Activated CD8-positive, alpha-beta T cell treated with anti-CD3 and anti-CD28 coated beads for 36 hours (primary cell): ENCODE results near the gene ADCY10. TPM values are rescaled to one million over a fixed set of nuclear protein-coding genes. Genes with fewer than 3 reads are reported as not detected.

ENCODE experiments used
- ATAC-seq: fragments of 200-7000 bp; cut with Tn5 transposase; one replicate; pipeline ENCODE4 v1.10.0; 2021; ENCODE audit warnings: mild to moderate bottlenecking, moderate library complexity
- CTCF ChIA-PET: fragments of 350-600 bp; sonication (Branson Sonifier 250); formaldehyde crosslinking; loops from one replicate; lab custom pipeline; 2021; ENCODE audit warnings: antibody characterized with exemption; lab: Charles Lee
- POLR2A ChIA-PET: fragments of 350-600 bp; sonication (Branson Sonifier 250); formaldehyde crosslinking; loops from one replicate; lab custom pipeline; 2021; ENCODE audit warnings: antibody characterized with exemption; lab: Charles Lee
- DNase-seq: peaks from one replicate; pipeline ENCODE4 v3.0.0-alpha.2; 2020
- H3K27ac Mint-ChIP-seq: one replicate; pipeline ENCODE4 v1.8.0; 2021; ENCODE audit warnings: mild to moderate bottlenecking, mixed read lengths
- H3K27me3 Mint-ChIP-seq: one replicate; pipeline ENCODE4 v1.8.0; 2021; ENCODE audit warnings: mixed read lengths
- H3K36me3 Mint-ChIP-seq: one replicate; pipeline ENCODE4 v1.8.0; 2021; ENCODE audit warnings: low read depth, mixed read lengths
- H3K4me1 Mint-ChIP-seq: one replicate; pipeline ENCODE4 v1.8.0; 2021; ENCODE audit warnings: low read depth, mixed read lengths
- H3K4me3 Mint-ChIP-seq: one replicate; pipeline ENCODE4 v1.8.0; 2021; ENCODE audit warnings: mild to moderate bottlenecking, moderate library complexity, mixed read lengths
- H3K9me3 Mint-ChIP-seq: one replicate; pipeline ENCODE4 v1.8.0; 2021; ENCODE audit warnings: mixed read lengths
- CTCF ChIP-seq: fragments of 200-600 bp; IDR thresholded peaks from one replicate; pipeline ENCODE4 v1.8.0; 2022; ENCODE audit warnings: antibody characterized with exemption, mild to moderate bottlenecking
- intact Hi-C: fragments of 100-400 bp; cut with micrococcal nuclease; formaldehyde crosslinking; loops from one replicate; pipeline ENCODE4 v1.10.0; 2022
- total RNA-seq, 2 experiments: library from RNA; stranded (reverse); gene quantifications; one replicate each; pipeline ENCODE4 v1.2.3, GENCODE V29; 2021

Gene ADCY10
- total RNA-seq, 2 experiments from 2014 or later, result 0.05 TPM; not detected in 1

- intact Hi-C loops, result no loop called here
- ATAC-seq, result no peak
- no peaks in the 10 kb centered on the region for H3K9me3 Mint-ChIP-seq
- H3K27me3 Mint-ChIP-seq, result no peaks in the 10 kb centered on the region
- no peak overlapping the region for H3K27ac Mint-ChIP-seq
- peaks cover 12% of the 10 kb centered on the region for H3K36me3 Mint-ChIP-seq
- peaks cover 18% of the 10 kb centered on the region for H3K4me1 Mint-ChIP-seq
- no peak for TF ChIP-seq CTCF
- ChIA-PET POLR2A (interaction anchor here (1.4 to 2.6 kb wide), 2 partner anchors 9 to 10 kb away, joined by 4 to 15 read pairs; partner anchors contain the start of genes DCAF6 and MPC2), CTCF (interaction anchor here (1.6 kb wide), 1 partner anchor 218 kb away, joined by 3 read pairs; no protein-coding TSS in a partner anchor)
- H3K4me3 Mint-ChIP-seq, result no peak overlapping the region
- DNase-seq, result no peak
Observed at GRCh38 chr1:167927046-167927754, 13.3 kb upstream of the ADCY10 start.

GRCh38 chr1:167926486-167926997, 12.6 kb upstream of the ADCY10 start:
- intact Hi-C loops, result no loop called here
- no peak overlapping the region for H3K27ac Mint-ChIP-seq
- POLR2A ChIA-PET, result interaction anchor here (2.6 kb wide), 1 partner anchor 10 kb away, joined by 15 read pairs; the partner anchor contains the start of genes DCAF6 and MPC2

GRCh38 chr1:167924543-167925231, 10.8 kb upstream of the ADCY10 start:
- Mint-ChIP-seq H3K27me3 (no peaks in the 10 kb centered on the region), H3K4me3 (no peak overlapping the region), H3K4me1 (peaks cover 17% of the 10 kb centered on the region), H3K27ac (no peak overlapping the region), H3K9me3 (no peaks in the 10 kb centered on the region), H3K36me3 (peaks cover 13% of the 10 kb centered on the region)
- DNase-seq (no peak), ATAC-seq (no peak)
- ChIA-PET CTCF (interaction anchor here (0.8 to 1.4 kb wide), 4 partner anchors 11 to 160 kb away, joined by 3 to 4 read pairs (median 3); partner anchors contain the start of genes ADCY10 and DCAF6), POLR2A (interaction anchor here (1.4 kb wide), 1 partner anchor 9 kb away, joined by 5 read pairs; no protein-coding TSS in a partner anchor)
- no peak for TF ChIP-seq CTCF
- intact Hi-C loops, result no loop called here

More at GRCh38 chr1:167926486-167926997, 12.6 kb upstream of the ADCY10 start:
- H3K9me3 Mint-ChIP-seq, result no peaks in the 10 kb centered on the region
- no peak for TF ChIP-seq CTCF
- peaks cover 12% of the 10 kb centered on the region for H3K36me3 Mint-ChIP-seq
- H3K27me3 Mint-ChIP-seq, result no peaks in the 10 kb centered on the region
- CTCF ChIA-PET, result interaction anchor here (1.6 kb wide), 1 partner anchor 219 kb away, joined by 3 read pairs; no protein-coding TSS in a partner anchor
- H3K4me3 Mint-ChIP-seq, result no peak overlapping the region
- peaks cover 19% of the 10 kb centered on the region for H3K4me1 Mint-ChIP-seq
- no peak for ATAC-seq
- no peak for DNase-seq

- H3K27ac Mint-ChIP-seq, result no peak overlapping the region
- H3K4me3 Mint-ChIP-seq, result no peak overlapping the region
- DNase-seq (no peak), ATAC-seq (no peak)
- ChIA-PET CTCF (interaction anchor here (0.8 to 1.4 kb wide), 4 partner anchors 10 to 161 kb away, joined by 3 to 4 read pairs (median 3); partner anchors contain the start of genes ADCY10 and DCAF6), POLR2A (interaction anchor here (1.4 kb wide), 1 partner anchor 10 kb away, joined by 5 read pairs; no protein-coding TSS in a partner anchor)
- H3K27me3 Mint-ChIP-seq, result no peaks in the 10 kb centered on the region
- TF ChIP-seq CTCF, result no peak
- H3K36me3 Mint-ChIP-seq, result peaks cover 13% of the 10 kb centered on the region
- H3K9me3 Mint-ChIP-seq, result no peaks in the 10 kb centered on the region
- intact Hi-C loops, result no loop called here
- H3K4me1 Mint-ChIP-seq, result peaks cover 15% of the 10 kb centered on the region
Observed at GRCh38 chr1:167924102-167924501, 10.2 kb upstream of the ADCY10 start.
